ENCODE data around the gene SOX8. TPM values are rescaled to one million over a fixed set of nuclear protein-coding genes. Genes with fewer than 3 reads are reported as not detected.

Gene SOX8
- total RNA-seq, 4 donors from 2014 or later = 0.15 to 0.78 (median 0.27) TPM; not detected in 1

DNA sequence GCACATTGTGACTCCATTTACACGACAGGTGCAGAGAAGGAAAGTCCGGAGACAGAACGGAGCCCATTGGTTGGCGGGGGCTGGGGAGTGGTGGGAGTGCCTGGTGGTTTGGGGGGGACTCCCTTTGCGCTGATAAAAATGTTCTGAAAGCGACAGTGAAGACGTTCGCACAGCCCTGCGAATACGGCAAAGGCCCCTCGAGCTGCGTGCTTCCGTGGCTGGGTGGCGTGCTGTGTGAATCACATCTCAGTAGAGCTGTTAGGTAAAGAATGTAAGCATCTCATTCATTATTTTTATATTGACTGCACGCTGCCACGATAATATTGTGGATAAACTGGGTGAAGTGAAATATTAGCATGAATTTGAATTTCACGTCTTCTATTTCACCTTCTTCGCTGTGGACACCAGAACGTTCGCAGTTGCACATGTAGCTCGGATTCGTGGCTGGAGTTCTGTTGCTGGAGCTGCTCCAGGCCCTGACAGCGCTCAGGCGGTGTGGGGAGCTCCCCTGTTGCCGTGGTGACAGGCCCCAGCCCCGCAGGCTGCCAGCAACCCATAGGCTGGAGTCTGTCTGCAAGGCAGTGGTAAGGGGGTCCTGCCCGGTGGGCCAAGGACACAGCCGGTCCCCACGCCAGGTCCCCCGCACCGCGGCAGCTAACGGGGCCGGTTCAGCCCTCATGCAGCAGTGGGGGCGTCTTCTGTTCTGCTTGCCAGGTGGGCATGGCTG lies 44.6 kb downstream of the SOX8 start:
- no peaks in the 10 kb centered on the region for H3K4me1 ChIP-seq
- 70 to 72% methylated on average over 23 to 35 of the region's 35 CpGs for WGBS, 2 donors
- no peak overlapping the region for H3K4me3 ChIP-seq (replicated peaks in 1 of 3)
- no peaks in the 10 kb centered on the region for H3K27me3 ChIP-seq
- TF ChIP-seq, protein P1, sequence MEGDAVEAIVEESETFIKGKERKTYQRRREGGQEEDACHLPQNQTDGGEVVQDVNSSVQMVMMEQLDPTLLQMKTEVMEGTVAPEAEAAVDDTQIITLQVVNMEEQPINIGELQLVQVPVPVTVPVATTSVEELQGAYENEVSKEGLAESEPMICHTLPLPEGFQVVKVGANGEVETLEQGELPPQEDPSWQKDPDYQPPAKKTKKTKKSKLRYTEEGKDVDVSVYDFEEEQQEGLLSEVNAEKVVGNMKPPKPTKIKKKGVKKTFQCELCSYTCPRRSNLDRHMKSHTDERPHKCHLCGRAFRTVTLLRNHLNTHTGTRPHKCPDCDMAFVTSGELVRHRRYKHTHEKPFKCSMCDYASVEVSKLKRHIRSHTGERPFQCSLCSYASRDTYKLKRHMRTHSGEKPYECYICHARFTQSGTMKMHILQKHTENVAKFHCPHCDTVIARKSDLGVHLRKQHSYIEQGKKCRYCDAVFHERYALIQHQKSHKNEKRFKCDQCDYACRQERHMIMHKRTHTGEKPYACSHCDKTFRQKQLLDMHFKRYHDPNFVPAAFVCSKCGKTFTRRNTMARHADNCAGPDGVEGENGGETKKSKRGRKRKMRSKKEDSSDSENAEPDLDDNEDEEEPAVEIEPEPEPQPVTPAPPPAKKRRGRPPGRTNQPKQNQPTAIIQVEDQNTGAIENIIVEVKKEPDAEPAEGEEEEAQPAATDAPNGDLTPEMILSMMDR (IDR thresholded peaks at IDR 0.05) = no peak
- TF ChIP-seq POLR2A (IDR thresholded peaks at IDR 0.05) = no peak
- H3K27ac ChIP-seq = no peak overlapping the region
- intact Hi-C loops (cut with DNase I) = no loop called here
- H3K9me3 ChIP-seq = no peaks in the 10 kb centered on the region
- H3K36me3 ChIP-seq = no peaks in the 10 kb centered on the region
- DNase-seq = no peak

DNA sequence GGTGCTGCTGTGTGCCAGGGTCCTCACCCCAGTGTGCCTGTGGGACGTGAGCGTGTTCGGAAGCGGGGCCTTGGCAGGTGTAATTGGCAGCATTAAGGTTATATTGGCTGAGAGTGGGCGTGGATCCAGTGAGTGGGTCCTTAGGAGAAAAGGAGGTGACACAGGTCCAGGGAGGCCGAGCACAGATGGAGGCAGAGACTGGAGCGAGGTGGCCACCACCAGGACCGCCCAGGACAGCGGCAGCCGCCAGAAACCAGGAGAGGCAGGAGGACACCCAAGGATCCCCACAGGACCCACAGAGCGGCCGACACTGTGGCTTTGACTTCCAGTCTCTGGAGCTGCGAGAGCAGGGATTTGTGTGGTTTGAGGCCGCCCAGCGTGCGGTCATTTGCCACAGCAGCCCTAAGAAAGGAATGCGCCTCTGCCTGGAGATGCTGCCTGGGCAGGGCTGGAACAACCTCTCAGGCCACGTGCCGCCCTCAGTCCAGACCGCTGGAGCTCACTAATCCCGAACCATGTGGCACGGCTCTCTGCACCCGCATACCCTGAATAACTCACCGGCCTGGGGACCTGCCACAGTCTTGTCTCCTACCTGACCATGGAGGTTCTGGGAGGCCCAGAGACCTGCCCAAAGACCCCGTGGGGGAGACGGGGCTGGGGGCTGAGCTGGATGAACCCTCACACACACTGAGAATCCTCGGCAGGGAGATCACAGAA lies 45.4 kb downstream of the SOX8 start:
- Histone ChIP-seq H3K27ac (no peak overlapping the region), H3K27me3 (no peaks in the 10 kb centered on the region), H3K4me3 (replicated peaks in 1 of 3) (no peak overlapping the region), H3K36me3 (no peaks in the 10 kb centered on the region), H3K9me3 (no peaks in the 10 kb centered on the region), H3K4me1 (no peaks in the 10 kb centered on the region)
- no peak for TF ChIP-seq POLR2A (IDR thresholded peaks at IDR 0.05)
- TF ChIP-seq, protein P1 (IDR thresholded peaks at IDR 0.05) = no peak
- 74 to 77% methylated on average over 23 to 26 of the region's 27 CpGs for WGBS, 2 donors
- no peak for DNase-seq
- intact Hi-C loops (cut with DNase I) = no loop called here

DNA sequence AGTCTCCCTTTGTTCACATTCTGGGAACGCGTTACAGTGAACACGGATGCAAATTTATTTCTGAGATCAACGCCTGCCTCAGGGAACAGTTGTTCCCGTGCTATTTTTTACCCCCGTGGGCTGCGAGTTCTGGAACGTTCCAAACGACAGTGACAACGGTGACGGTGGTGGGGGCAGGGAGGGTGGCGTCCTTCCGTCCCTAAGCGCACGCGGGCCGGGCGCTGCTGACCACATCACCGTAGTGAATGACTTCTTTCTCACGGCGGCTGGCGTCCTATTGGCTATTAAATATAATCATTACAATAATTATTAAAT lies 45.9 kb downstream of the SOX8 start:
- Histone ChIP-seq H3K36me3 (no peaks in the 10 kb centered on the region), H3K27ac (no peak overlapping the region), H3K4me1 (no peaks in the 10 kb centered on the region), H3K27me3 (no peaks in the 10 kb centered on the region), H3K9me3 (no peaks in the 10 kb centered on the region), H3K4me3 (replicated peaks in 1 of 3) (no peak overlapping the region)
- DNase-seq = no peak
- TF ChIP-seq, protein P1 (IDR thresholded peaks at IDR 0.05) = no peak
- no peak for TF ChIP-seq POLR2A (IDR thresholded peaks at IDR 0.05)
- intact Hi-C loops (cut with DNase I) = no loop called here
- 89 to 91% methylated on average over 22 of the region's 22 CpGs for WGBS, 2 donors

DNA sequence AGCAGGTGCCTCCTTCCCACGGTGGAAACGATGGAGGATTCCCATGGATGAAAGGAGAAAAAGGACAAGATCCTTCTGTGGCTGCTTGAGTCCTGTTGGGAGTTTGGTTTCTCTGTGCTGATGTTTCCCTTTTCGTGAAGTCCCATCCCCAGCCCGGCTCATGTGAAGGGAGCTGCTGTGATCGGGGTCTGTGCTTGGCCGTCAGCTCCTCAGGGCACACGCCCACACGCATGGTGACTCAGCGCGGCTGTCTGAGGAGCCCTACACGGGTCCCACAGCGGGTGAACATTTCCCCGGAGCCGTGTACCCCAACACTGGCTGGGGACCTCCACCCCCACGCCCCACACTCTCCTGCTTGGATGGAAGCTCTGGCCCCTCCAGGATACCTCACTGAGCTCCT lies 46.5 kb downstream of the SOX8 start:
- no peak for DNase-seq
- WGBS, 2 donors = 73 to 79% methylated on average over 2 to 13 of the region's 15 CpGs

More for the DNA sequence above, 46.5 kb downstream of the SOX8 start:
- no peak overlapping the region for H3K27ac ChIP-seq
- H3K4me3 ChIP-seq (replicated peaks in 1 of 3) = no peak overlapping the region
- H3K36me3 ChIP-seq = no peaks in the 10 kb centered on the region
- intact Hi-C loops (cut with DNase I) = no loop called here
- no peaks in the 10 kb centered on the region for H3K4me1 ChIP-seq
- TF ChIP-seq, protein P1 (IDR thresholded peaks at IDR 0.05) = no peak
- no peak for TF ChIP-seq POLR2A (IDR thresholded peaks at IDR 0.05)
- no peaks in the 10 kb centered on the region for H3K27me3 ChIP-seq
- no peaks in the 10 kb centered on the region for H3K9me3 ChIP-seq
